Lung (tissue), 12 donors: Measurements from ENCODE around the gene ONECUT3. TPM values are rescaled to one million over a fixed set of nuclear protein-coding genes. Genes with fewer than 3 reads are reported as not detected.

Experiments
- ATAC-seq: fragments of 200-7000 bp; cut with Tn5 transposase; one replicate; pipeline ENCODE4 v1.9.1; 2020; ENCODE audit warnings: moderate number of reproducible peaks; ENCODE audit not compliant: insufficient read depth, low FRiP score
- DNase-seq, 3 donors: peaks; one replicate each; pipeline ENCODE4 v3.0.0-alpha.2; 2013 to 2017
- H3K27ac ChIP-seq, 2 donors: one replicate each; pipeline ENCODE4 v1.5.1; 2013; ENCODE audit warnings: mild to moderate bottlenecking in 2 of 2, moderate library complexity in 2 of 2, control low read depth in 1 of 2, inconsistent platforms in 1 of 2, low read depth in 1 of 2, low read length in 1 of 2
- H3K27me3 ChIP-seq, 3 donors: one replicate each; pipeline ENCODE4 v1.5.1; 2013; ENCODE audit warnings: low read length in 2 of 3; ENCODE audit not compliant: control insufficient read depth in 3 of 3, insufficient read depth in 3 of 3
- H3K36me3 ChIP-seq, 4 donors: one replicate each; pipeline ENCODE4 v1.5.1; 2013; ENCODE audit warnings: low read length in 4 of 4, mild to moderate bottlenecking in 1 of 4, moderate library complexity in 1 of 4; ENCODE audit not compliant: control insufficient read depth in 4 of 4, insufficient read depth in 4 of 4
- H3K4me1 ChIP-seq, 5 donors: one replicate each; pipeline ENCODE4 v1.5.1; 2013; ENCODE audit warnings: low read length in 5 of 5, mild to moderate bottlenecking in 2 of 5, moderate library complexity in 1 of 5; ENCODE audit not compliant: control insufficient read depth in 5 of 5, insufficient read depth in 5 of 5
- H3K4me3 ChIP-seq: one replicate; pipeline ENCODE4 v1.5.1; 2013; ENCODE audit warnings: mild to moderate bottlenecking, control low read depth, moderate library complexity
- H3K9ac ChIP-seq, 2 donors: one replicate each; pipeline ENCODE4 v1.5.1; 2013; ENCODE audit warnings: low read length in 2 of 2, control low read depth in 1 of 2; ENCODE audit not compliant: insufficient read depth in 1 of 2
- H3K9me3 ChIP-seq, 4 donors: one replicate each; pipeline ENCODE4 v1.5.1; 2013; ENCODE audit warnings: low read length in 3 of 4, mild to moderate bottlenecking in 1 of 4, moderate library complexity in 1 of 4; ENCODE audit not compliant: control insufficient read depth in 4 of 4, insufficient read depth in 3 of 4
- WGBS, 2 donors: extraction: QIAGEN DNeasy Blood & Tissue Kit; methylation state at CpG; one replicate each; pipeline ENCODE4 v1.1.7; 2013; 5-methylcytosine and 5-hydroxymethylcytosine counted together
- polyA plus RNA-seq, 2 donors: library from polyadenylated mRNA; stranded (reverse); fragments of 200-250 nt; gene quantifications; one replicate each; pipeline ENCODE4 v1.2.1, GENCODE V29; 2013
- total RNA-seq, 2 donors: library from RNA; depleted of rRNA in 1 of 2; stranded (reverse); fragments of >200 nt in 1 of 2; gene quantifications; one replicate each; pipeline ENCODE4 v1.2.1, GENCODE V29; 2014 to 2021
- TF ChIP-seq, protein P1 (sequence below): IDR thresholded peaks from 2 replicates; pipeline ENCODE4 v1.5.1; 2012; ENCODE audit warnings: mild to moderate bottlenecking; ENCODE audit errors: control extremely low read depth, extremely low read depth
- donor health status: control.
- donor health status: control.
- donor health status: Bipolar disorder and iron deficiency.
- donor health status: healthy.
- donor health status: DM: yes; HTN: yes; CAD: no.

The ONECUT3 gene
- total and polyA plus RNA-seq, 4 donors, result not detected

GRCh38 chr19:1787116-1787515 lies 33.8 kb downstream of the ONECUT3 start:
- no peak overlapping the region for H3K9ac ChIP-seq
- WGBS, 2 donors, result 64 to 80% methylated on average over 8 of the region's 8 CpGs
- H3K9me3 ChIP-seq, result peaks cover 0 to 16% (median 0%) of the 10 kb centered on the region in 4 donors
- peaks cover 0 to 20% (median 5%) of the 10 kb centered on the region in 3 donors for H3K27me3 ChIP-seq
- ATAC-seq (no peak), DNase-seq (no peak)
- H3K36me3 ChIP-seq, result no peaks in the 10 kb centered on the region
- peaks cover 0 to 5% (median 0%) of the 10 kb centered on the region in 5 donors for H3K4me1 ChIP-seq
- H3K27ac ChIP-seq, result no peak overlapping the region
- TF ChIP-seq, protein P1, sequence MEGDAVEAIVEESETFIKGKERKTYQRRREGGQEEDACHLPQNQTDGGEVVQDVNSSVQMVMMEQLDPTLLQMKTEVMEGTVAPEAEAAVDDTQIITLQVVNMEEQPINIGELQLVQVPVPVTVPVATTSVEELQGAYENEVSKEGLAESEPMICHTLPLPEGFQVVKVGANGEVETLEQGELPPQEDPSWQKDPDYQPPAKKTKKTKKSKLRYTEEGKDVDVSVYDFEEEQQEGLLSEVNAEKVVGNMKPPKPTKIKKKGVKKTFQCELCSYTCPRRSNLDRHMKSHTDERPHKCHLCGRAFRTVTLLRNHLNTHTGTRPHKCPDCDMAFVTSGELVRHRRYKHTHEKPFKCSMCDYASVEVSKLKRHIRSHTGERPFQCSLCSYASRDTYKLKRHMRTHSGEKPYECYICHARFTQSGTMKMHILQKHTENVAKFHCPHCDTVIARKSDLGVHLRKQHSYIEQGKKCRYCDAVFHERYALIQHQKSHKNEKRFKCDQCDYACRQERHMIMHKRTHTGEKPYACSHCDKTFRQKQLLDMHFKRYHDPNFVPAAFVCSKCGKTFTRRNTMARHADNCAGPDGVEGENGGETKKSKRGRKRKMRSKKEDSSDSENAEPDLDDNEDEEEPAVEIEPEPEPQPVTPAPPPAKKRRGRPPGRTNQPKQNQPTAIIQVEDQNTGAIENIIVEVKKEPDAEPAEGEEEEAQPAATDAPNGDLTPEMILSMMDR, result no peak
- no peak overlapping the region for H3K4me3 ChIP-seq

DNA sequence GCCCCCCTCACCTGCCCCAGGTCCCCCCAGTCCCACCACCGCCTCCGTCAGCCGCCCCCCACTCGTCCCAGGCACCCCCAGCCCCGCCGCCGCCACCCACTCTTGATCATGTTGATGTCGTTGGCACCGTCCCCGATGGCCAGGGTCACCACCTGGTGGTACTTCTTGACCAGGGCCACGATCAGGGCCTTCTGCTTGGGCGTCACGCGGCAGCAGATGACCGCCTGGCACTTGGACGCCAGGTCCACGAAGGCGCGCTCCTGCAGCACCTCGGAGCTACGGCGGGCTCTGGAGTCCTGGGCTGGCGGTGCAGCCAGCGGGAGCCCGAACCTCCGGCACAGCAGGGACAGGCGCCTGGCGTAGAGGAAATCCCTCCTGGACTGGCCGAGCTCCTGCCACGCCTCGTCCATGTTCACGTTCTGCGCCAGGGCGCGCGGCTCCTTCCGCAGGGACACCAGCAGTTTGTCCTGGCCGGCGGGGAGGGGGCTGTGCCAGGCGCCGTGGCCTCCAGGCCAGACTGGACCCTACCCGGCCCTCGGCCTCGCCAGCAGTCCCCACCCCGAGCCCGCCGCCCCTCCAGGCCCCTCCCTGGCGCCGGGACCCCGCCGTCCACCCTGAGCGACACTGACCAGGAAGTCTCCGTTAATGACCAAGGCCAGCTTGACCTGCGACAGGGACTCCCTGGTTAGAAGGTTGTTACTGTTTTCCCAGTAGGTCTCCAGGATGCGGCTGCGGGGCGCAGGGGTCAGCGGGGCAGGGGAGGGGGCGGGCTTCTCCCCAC lies 36.1 kb downstream of the ONECUT3 start:
- 7 to 26% methylated on average over 35 to 59 of the region's 59 CpGs for WGBS, 2 donors
- TF ChIP-seq, protein P1, result no peak
- Histone ChIP-seq H3K9me3 (peaks cover 0 to 6% (median 0%) of the 10 kb centered on the region in 4 donors), H3K9ac (no peak overlapping the region), H3K27me3 (peaks cover 0 to 10% (median 3%) of the 10 kb centered on the region in 3 donors), H3K4me3 (no peak overlapping the region), H3K4me1 (peaks cover 0 to 5% (median 0%) of the 10 kb centered on the region in 5 donors), H3K27ac (no peak overlapping the region), H3K36me3 (no peaks in the 10 kb centered on the region)
- no peak for DNase-seq
- no peak for ATAC-seq

- H3K4me3 ChIP-seq, result no peak overlapping the region
- DNase-seq (no peak), ATAC-seq (no peak)
- H3K27me3 ChIP-seq, result peaks cover 3 to 10% (median 3%) of the 10 kb centered on the region in 3 donors
- H3K9me3 ChIP-seq, result peaks cover 0 to 6% (median 0%) of the 10 kb centered on the region in 4 donors
- peaks cover 0 to 5% (median 0%) of the 10 kb centered on the region in 5 donors for H3K4me1 ChIP-seq
- H3K36me3 ChIP-seq, result no peaks in the 10 kb centered on the region
- TF ChIP-seq, protein P1, result no peak
- H3K27ac ChIP-seq, result no peak overlapping the region
- 25 to 29% methylated on average over 4 to 6 of the region's 7 CpGs for WGBS, 2 donors
- H3K9ac ChIP-seq, result no peak overlapping the region
These were observed 36.9 kb downstream of the ONECUT3 start for GRCh38 chr19:1790054-1790792.
